H1 (cell line): ENCODE measurements around the gene SBNO2. TPM values are rescaled to one million over a fixed set of nuclear protein-coding genes. Genes with fewer than 3 reads are reported as not detected.

ENCODE experiments used
- CTCF ChIA-PET: fragments of 300-600 bp; sonication (Branson Sonifier 250); formaldehyde crosslinking; loops from one replicate; lab custom pipeline; 2021; ENCODE audit not compliant: partially characterized antibody; lab: Charles Lee
- POLR2A ChIA-PET: fragments of 300-600 bp; sonication (Branson Sonifier 250); formaldehyde crosslinking; loops from one replicate; lab custom pipeline; 2021; ENCODE audit warnings: inconsistent platforms; ENCODE audit not compliant: partially characterized antibody; lab: Charles Lee
- DNase-seq, 2 experiments: peaks; one replicate each; pipeline versions ENCODE4 v3.0.0 to v3.0.0-alpha.2; 2010 to 2022; ENCODE audit warnings: low spot score in 2 of 2, low read depth in 1 of 2, mixed read lengths in 1 of 2
- FAIRE-seq: peaks from 2 replicates; lab custom pipeline; 2011; peaks lifted over from hg19 to GRCh38; lab: Jason Lieb, UNC
- H2AFZ ChIP-seq: 2 replicates; pipeline ENCODE4 v1.8.1; 2012; ENCODE audit warnings: low read length, inconsistent platforms
- H2AK5ac ChIP-seq: 2 replicates; pipeline ENCODE4 v1.6.1; 2013; ENCODE audit warnings: low read depth, low read length
- H2BK120ac ChIP-seq: replicated peaks from 2 replicates; pipeline ENCODE3; 2013; ENCODE audit warnings: low read depth, low read length, inconsistent platforms
- H2BK12ac ChIP-seq: 2 replicates; pipeline ENCODE4 v1.6.1; 2013; ENCODE audit warnings: low read depth, low read length
- H2BK15ac ChIP-seq: 2 replicates; pipeline ENCODE4 v1.6.1; 2013; ENCODE audit warnings: low read length
- H2BK20ac ChIP-seq: 2 replicates; pipeline ENCODE4 v1.6.1; 2013; ENCODE audit warnings: low read length
- H2BK5ac ChIP-seq: 2 replicates; pipeline ENCODE4 v1.6.1; 2013; ENCODE audit warnings: low read depth, low read length
- H3K14ac ChIP-seq: 2 replicates; pipeline ENCODE4 v1.6.1; 2013; ENCODE audit warnings: inconsistent platforms; ENCODE audit not compliant: insufficient read length
- H3K18ac ChIP-seq: 2 replicates; pipeline ENCODE4 v1.6.1; 2013; ENCODE audit warnings: low read length; ENCODE audit errors: extremely low read depth
- H3K23ac ChIP-seq: 2 replicates; pipeline ENCODE4 v1.6.1; 2013; ENCODE audit warnings: inconsistent platforms; ENCODE audit not compliant: insufficient read length
- H3K23me2 ChIP-seq: 2 replicates; pipeline ENCODE4 v1.6.1; 2013; ENCODE audit warnings: low read depth, low read length
- H3K27ac ChIP-seq: 2 replicates; pipeline ENCODE4 v1.6.1; 2011; ENCODE audit warnings: low read depth, low read length, inconsistent platforms
- H3K27me3 ChIP-seq, 4 experiments: replicated peaks in 1 of 4; 1 replicate in 1 of 4; 2 replicates in 3 of 4; pipeline versions ENCODE4 v1.6.1 to v1.8.1; 2011 to 2013; ENCODE audit warnings: low read length in 3 of 4, mild to moderate bottlenecking in 3 of 4, inconsistent platforms in 2 of 4, mixed read lengths in 2 of 4, moderate library complexity in 1 of 4; ENCODE audit not compliant: control insufficient read depth in 3 of 4, insufficient read depth in 3 of 4; ENCODE audit errors: extremely low read depth in 1 of 4
- H3K36me3 ChIP-seq, 4 experiments: 2 replicates each; pipeline versions ENCODE4 v1.6.1 to v1.8.1; 2011 to 2013; ENCODE audit warnings: mild to moderate bottlenecking in 4 of 4, low read length in 3 of 4, moderate library complexity in 2 of 4, control low read depth in 1 of 4, inconsistent platforms in 1 of 4; ENCODE audit not compliant: insufficient read depth in 4 of 4, control insufficient read depth in 2 of 4
- H3K4ac ChIP-seq: replicated peaks from 2 replicates; pipeline ENCODE3; 2013; ENCODE audit warnings: low read length, low read depth, mixed read lengths, inconsistent platforms; ENCODE audit not compliant: insufficient read length
- H3K4me1 ChIP-seq, 4 experiments: replicated peaks in 1 of 4; 1 replicate in 1 of 4; 2 replicates in 3 of 4; pipeline versions ENCODE4 v1.6.1 to v1.8.1; 2011 to 2013; ENCODE audit warnings: low read length in 3 of 4, inconsistent platforms in 2 of 4, mixed read lengths in 1 of 4; ENCODE audit not compliant: insufficient read depth in 4 of 4, control insufficient read depth in 3 of 4
- H3K4me2 ChIP-seq, 2 experiments: 2 replicates each; pipeline versions ENCODE4 v1.6.1 to v1.8.1; 2011 to 2013; ENCODE audit warnings: low read depth in 2 of 2, low read length in 2 of 2, control low read depth in 1 of 2, inconsistent platforms in 1 of 2, mild to moderate bottlenecking in 1 of 2; ENCODE audit not compliant: insufficient read depth in 1 of 2
- H3K4me3 ChIP-seq, 4 experiments: fragments of 200-600, 300-600 bp in 1 of 4; sonication (generic), shearing (Covaris generic), sonication (Bioruptor Twin) in 1 of 4; 2 replicates each; pipeline versions ENCODE4 v1.5.1 to v1.8.1; 2011 to 2016; ENCODE audit warnings: low read length in 4 of 4, low read depth in 3 of 4, control low read depth in 2 of 4, inconsistent platforms in 2 of 4, mild to moderate bottlenecking in 2 of 4, mixed read lengths in 1 of 4, moderate library complexity in 1 of 4; ENCODE audit not compliant: insufficient read depth in 2 of 4; ENCODE audit errors: extremely low read depth in 1 of 4
- H3K56ac ChIP-seq: replicated peaks from 2 replicates; pipeline ENCODE3; 2013; ENCODE audit warnings: low read depth, mild to moderate bottlenecking, mixed read lengths, low read length, inconsistent platforms; ENCODE audit not compliant: insufficient read length
- H3K79me1 ChIP-seq: 2 replicates; pipeline ENCODE4 v1.6.1; 2013; ENCODE audit warnings: low read depth, low read length, control low read depth
- H3K79me2 ChIP-seq, 2 experiments: 2 replicates each; pipeline versions ENCODE4 v1.6.1 to v1.8.1; 2012 to 2013; ENCODE audit warnings: low read length in 2 of 2, mild to moderate bottlenecking in 2 of 2, inconsistent platforms in 1 of 2; ENCODE audit not compliant: insufficient read depth in 2 of 2, control insufficient read depth in 1 of 2
- H3K9ac ChIP-seq, 4 experiments: replicated peaks in 1 of 4; 1 replicate in 1 of 4; 2 replicates in 3 of 4; pipeline versions ENCODE4 v1.6.1 to v1.8.1; 2011 to 2013; ENCODE audit warnings: low read depth in 3 of 4, low read length in 3 of 4, control low read depth in 2 of 4, mild to moderate bottlenecking in 2 of 4, moderate library complexity in 2 of 4, inconsistent platforms in 1 of 4; ENCODE audit errors: extremely low read depth in 1 of 4
- H3K9me3 ChIP-seq, 2 experiments: 2 replicates each; pipeline versions ENCODE4 v1.6.1 to v1.8.1; 2012 to 2013; ENCODE audit warnings: mild to moderate bottlenecking in 2 of 2, moderate library complexity in 2 of 2, control low read depth in 1 of 2, inconsistent platforms in 1 of 2, low read depth in 1 of 2, low read length in 1 of 2, mixed read lengths in 1 of 2; ENCODE audit not compliant: insufficient read depth in 2 of 2
- H4K20me1 ChIP-seq, 2 experiments: replicated peaks in 1 of 2; 2 replicates each; pipeline versions ENCODE3 to v1.8.1; 2011 to 2013; ENCODE audit warnings: inconsistent platforms in 2 of 2, low read length in 2 of 2, mild to moderate bottlenecking in 1 of 2; ENCODE audit not compliant: insufficient read depth in 2 of 2, control insufficient read depth in 1 of 2
- H4K5ac ChIP-seq: 2 replicates; pipeline ENCODE4 v1.6.1; 2013; ENCODE audit warnings: low read length, low read depth, mixed read lengths, inconsistent platforms; ENCODE audit not compliant: insufficient read length
- H4K8ac ChIP-seq: 2 replicates; pipeline ENCODE4 v1.8.0; 2013; ENCODE audit warnings: mild to moderate bottlenecking, moderate library complexity, low read length, inconsistent platforms; ENCODE audit not compliant: insufficient read depth; ENCODE audit errors: extremely low read depth
- H4K91ac ChIP-seq: replicated peaks from 2 replicates; pipeline ENCODE3; 2013; ENCODE audit warnings: low read length, mixed read lengths, inconsistent platforms; ENCODE audit not compliant: insufficient read length
- ATF3 ChIP-seq: IDR thresholded peaks from 2 replicates; pipeline ENCODE4 v1.6.1; 2011; ENCODE audit warnings: low read depth, mild to moderate bottlenecking, low read length; ENCODE audit not compliant: insufficient read depth
- CREB1 ChIP-seq: IDR thresholded peaks from 2 replicates; pipeline ENCODE4 v1.6.1; 2012; ENCODE audit warnings: inconsistent platforms
- HDAC6 ChIP-seq: IDR thresholded peaks from one replicate; pipeline ENCODE4 v1.7.1; 2012; ENCODE audit warnings: low read depth, mild to moderate bottlenecking, inconsistent platforms, low read length, moderate library complexity
- POLR2AphosphoS5 ChIP-seq: IDR thresholded peaks from 2 replicates; pipeline ENCODE4 v1.6.1; 2011; ENCODE audit warnings: low read depth, low read length
- RFX5 ChIP-seq: IDR thresholded peaks from 2 replicates; pipeline ENCODE4 v1.6.1; 2011; ENCODE audit warnings: low read depth, low read length, improper control_type of control experiment, borderline replicate concordance
- USF2 ChIP-seq: IDR thresholded peaks from 2 replicates; pipeline ENCODE4 v1.6.1; 2011; ENCODE audit warnings: low read length, improper control_type of control experiment
- WGBS, 2 experiments: shearing (Covaris generic) in 1 of 2; methylation state at CpG; one replicate each; pipeline versions ENCODE4 v1.1.6 to v1.1.7; 2013 to 2015; ENCODE audit warnings: low lambda C conversion rate in 2 of 2, mixed read lengths in 2 of 2, inconsistent platforms in 1 of 2, low coverage in 1 of 2, missing lambda C conversion rate in 1 of 2; ENCODE audit not compliant: insufficient replicate concordance in 2 of 2, insufficient coverage in 1 of 2, insufficient read length in 1 of 2; ENCODE audit errors: extremely low coverage in 1 of 2, missing lambda C conversion rate in 1 of 2; 5-methylcytosine and 5-hydroxymethylcytosine counted together
- polyA plus RNA-seq, 7 experiments: library from polyadenylated mRNA; depleted of rRNA in 3 of 7; stranded (reverse) in 5 of 7; unstranded in 2 of 7; fragments of >200 nt in 5 of 7; fragments of 200-250 nt in 2 of 7; gene quantifications; 1 replicate in 5 of 7; 2 replicates in 1 of 7; 4 replicates in 1 of 7; pipeline versions ENCODE4 v1.2.1 to v1.2.3, GENCODE V29; 2011 to 2013; ENCODE audit warnings: missing spikeins in 2 of 7, mixed read lengths in 2 of 7
- total RNA-seq: library from RNA; stranded (reverse); fragmentation: NEBNext Ultra II Directional; extraction: Animal tissue kit (Norgen Biotek cat#: 25700); gene quantifications from 2 replicates; pipeline ENCODE4 v1.2.1, GENCODE V29; 2021

Gene SBNO2
- total and polyA plus RNA-seq, 2 of the 8 experiments (the other 6 are each of a cell fraction or from before 2014, with no cell fraction given) = 12.2 to 31.4 TPM

GRCh38 chr19:1163934-1164683 is 10.0 kb downstream of the SBNO2 start:
- Histone ChIP-seq H2BK120ac (no peak overlapping the region), H3K14ac (no peak overlapping the region), H3K36me3 (no peaks in the 10 kb centered on the region), H2AK5ac (no peak overlapping the region), H3K18ac (no peak overlapping the region), H4K5ac (no peak overlapping the region), H3K4me3 (no peak overlapping the region), H3K27me3 (no peaks in the 10 kb centered on the region), H4K91ac (no peak overlapping the region), H2BK15ac (no peak overlapping the region), H2AFZ (no peak overlapping the region), H3K23ac (no peak overlapping the region), H3K56ac (no peak overlapping the region), H3K9me3 (no peaks in the 10 kb centered on the region), H3K4me1 (peaks cover 0 to 5% (median 4%) of the 10 kb centered on the region in 4 experiments; a peak in 6 of 7 replicates), H3K9ac (no peak overlapping the region), H2BK20ac (no peak overlapping the region), H2BK5ac (no peak overlapping the region), H3K27ac (no peak overlapping the region), H4K8ac (no peak overlapping the region), H4K20me1 (peaks cover 0 to 29% of the 10 kb centered on the region in 2 experiments), H3K23me2 (no peaks in the 10 kb centered on the region), H3K4ac (no peak overlapping the region), H2BK12ac (no peak overlapping the region), H3K79me1 (peaks cover 21% of the 10 kb centered on the region), H3K4me2 (no peak overlapping the region), H3K79me2 (peaks cover 0 to 30% of the 10 kb centered on the region in 2 experiments; a peak in 3 of 4 replicates)
- POLR2A ChIA-PET = interaction anchor here (0.7 to 2.0 kb wide), 7 partner anchors 8 to 54 kb away, joined by 3 to 5 read pairs (median 4); no protein-coding TSS in a partner anchor
- no peak for FAIRE-seq
- CTCF ChIA-PET = interaction anchor here (1.0 to 2.0 kb wide), 6 partner anchors 14 to 59 kb away, joined by 3 to 5 read pairs (median 3); no protein-coding TSS in a partner anchor
- DNase-seq = no peak
- 89% methylated on average over 19 of the region's 20 CpGs; no CpG with 5 or more reads in 1 of the 2 experiments for WGBS, 2 experiments
- no peak for TF ChIP-seq RFX5
- TF ChIP-seq ATF3 = no peak
- TF ChIP-seq CREB1 = no peak
- no peak for TF ChIP-seq USF2
- TF ChIP-seq POLR2AphosphoS5 = no peak
- TF ChIP-seq HDAC6 = no peak
